Caco-2 (cell line): ENCODE data around the gene CAPZB. TPM values are rescaled to one million over a fixed set of nuclear protein-coding genes. Genes with fewer than 3 reads are reported as not detected.

ENCODE experiments used
- BruUV-seq: library from RNA; stranded (reverse); fragments of 400-500 nt; replicated peaks from 2 replicates; lab custom pipeline; 2021; lab: Mats Ljungman, UMichigan
- CTCF ChIA-PET: fragments of 300-600 bp; sonication (Branson Sonifier 250); formaldehyde crosslinking; loops from one replicate; lab custom pipeline; 2022; ENCODE audit warnings: antibody characterized with exemption; lab: Charles Lee
- POLR2A ChIA-PET: fragments of 300-600 bp; sonication (Branson Sonifier 250); formaldehyde crosslinking; loops from one replicate; lab custom pipeline; 2022; ENCODE audit warnings: antibody characterized with exemption; lab: Charles Lee
- DNase-seq, 2 experiments: peaks; one replicate each; pipeline versions ENCODE4 v3.0.0 to v3.0.0-alpha.2; 2020 to 2022
- H3K27me3 ChIP-seq: replicated peaks from 2 replicates; pipeline ENCODE4 v1.6.0; 2011; ENCODE audit warnings: low read length; ENCODE audit not compliant: control insufficient read depth, insufficient read depth
- H3K36me3 ChIP-seq: 2 replicates; pipeline ENCODE4 v1.5.1; 2011; ENCODE audit warnings: low read length; ENCODE audit not compliant: control insufficient read depth, insufficient read depth
- H3K4me1 ChIP-seq: fragments of 250-450 bp; sonication (Bioruptor Pico); 2 replicates; pipeline ENCODE4 v1.5.1; 2020; ENCODE audit warnings: mild to moderate bottlenecking
- H3K4me3 ChIP-seq: 2 replicates; pipeline ENCODE4 v1.5.1; 2011; ENCODE audit warnings: low read depth, mild to moderate bottlenecking, control low read depth, low read length
- H3K9me3 ChIP-seq: fragments of 250-450 bp; sonication (Bioruptor Pico); 2 replicates; pipeline ENCODE4 v1.5.1; 2020; ENCODE audit warnings: mild to moderate bottlenecking, moderate library complexity
- H3K27ac Mint-ChIP-seq: one replicate; pipeline ENCODE4 v1.8.0; 2022; ENCODE audit warnings: mixed read lengths; ENCODE audit not compliant: unreplicated experiment
- H3K27me3 Mint-ChIP-seq: one replicate; pipeline ENCODE4 v1.8.0; 2022; ENCODE audit warnings: mixed read lengths; ENCODE audit not compliant: insufficient read depth, unreplicated experiment
- H3K36me3 Mint-ChIP-seq: one replicate; pipeline ENCODE4 v1.8.0; 2022; ENCODE audit warnings: mild to moderate bottlenecking, mixed read lengths; ENCODE audit not compliant: insufficient read depth, unreplicated experiment
- H3K4me1 Mint-ChIP-seq: one replicate; pipeline ENCODE4 v1.8.0; 2022; ENCODE audit warnings: low read depth, mixed read lengths; ENCODE audit not compliant: unreplicated experiment
- H3K4me3 Mint-ChIP-seq: one replicate; pipeline ENCODE4 v1.8.0; 2022; ENCODE audit warnings: mild to moderate bottlenecking, moderate library complexity, mixed read lengths; ENCODE audit not compliant: unreplicated experiment
- H3K9me3 Mint-ChIP-seq: one replicate; pipeline ENCODE4 v1.8.0; 2022; ENCODE audit warnings: mixed read lengths; ENCODE audit not compliant: unreplicated experiment
- CTCF ChIP-seq, 2 experiments: fragments of 200-600 bp in 1 of 2; IDR thresholded peaks; 1 replicate in 1 of 2; 2 replicates in 1 of 2; pipeline versions ENCODE4 v1.5.1 to v1.8.0; 2011 to 2022; ENCODE audit warnings: antibody characterized with exemption in 1 of 2, control low read depth in 1 of 2, inconsistent platforms in 1 of 2, low read depth in 1 of 2, low read length in 1 of 2, mild to moderate bottlenecking in 1 of 2, moderate library complexity in 1 of 2; ENCODE audit not compliant: insufficient read depth in 1 of 2, severe bottlenecking in 1 of 2, unreplicated experiment in 1 of 2
- intact Hi-C: fragments of 100-400 bp; cut with micrococcal nuclease; formaldehyde crosslinking; loops from one replicate; pipeline ENCODE4 v1.10.0; 2022; ENCODE audit not compliant: unreplicated experiment
- total RNA-seq: library from RNA; stranded (reverse); gene quantifications from 2 replicates; pipeline ENCODE4 v1.2.3, GENCODE V29; 2022

Gene CAPZB
- total RNA-seq, 1 experiment from 2014 or later: 205 TPM

- Mint-ChIP-seq H3K36me3 (peaks cover 50% of the 10 kb centered on the region), H3K27ac (no peak overlapping the region), H3K4me1 (peaks cover 5% of the 10 kb centered on the region), H3K9me3 (no peaks in the 10 kb centered on the region), H3K27me3 (no peaks in the 10 kb centered on the region), H3K4me3 (no peak overlapping the region)
- peaks cover 1% of the 10 kb centered on the region; the same call in 1 of the 2 replicates for H3K36me3 ChIP-seq
- no peaks in the 10 kb centered on the region for H3K9me3 ChIP-seq
- CTCF ChIA-PET: no interaction called here
- POLR2A ChIA-PET: no interaction called here
- no peak overlapping the region for H3K4me3 ChIP-seq
- BruUV-seq: no TSS peak
- DNase-seq: no peak
- intact Hi-C loops: no loop called here
- no peaks in the 10 kb centered on the region for H3K27me3 ChIP-seq
- no peaks in the 10 kb centered on the region for H3K4me1 ChIP-seq
- no peak for TF ChIP-seq CTCF (IDR thresholded peaks at IDR 0.05; ENCODE audit: insufficient read depth in 1 of 2, low read depth in 1 of 2, low read length in 1 of 2, severe bottlenecking in 1 of 2, unreplicated experiment in 1 of 2)
These were observed 133.5 kb downstream of the CAPZB start for GRCh38 chr1:19351873-19352272.

GRCh38 chr1:19350566-19350965 is 134.8 kb downstream of the CAPZB start:
- CTCF ChIA-PET: no interaction called here
- no peak overlapping the region for H3K4me3 Mint-ChIP-seq
- TF ChIP-seq CTCF (IDR thresholded peaks at IDR 0.05; ENCODE audit: insufficient read depth in 1 of 2, low read depth in 1 of 2, low read length in 1 of 2, severe bottlenecking in 1 of 2, unreplicated experiment in 1 of 2): no peak
- no peak for DNase-seq
- no TSS peak for BruUV-seq
- POLR2A ChIA-PET: no interaction called here
- H3K36me3 Mint-ChIP-seq: peaks cover 49% of the 10 kb centered on the region
- H3K4me1 Mint-ChIP-seq: peaks cover 5% of the 10 kb centered on the region
- Histone ChIP-seq H3K27me3 (no peaks in the 10 kb centered on the region), H3K4me1 (no peaks in the 10 kb centered on the region), H3K9me3 (no peaks in the 10 kb centered on the region), H3K36me3 (no peaks in the 10 kb centered on the region; the same call in 1 of the 2 replicates), H3K4me3 (no peak overlapping the region)
- H3K9me3 Mint-ChIP-seq: no peaks in the 10 kb centered on the region
- intact Hi-C loops: no loop called here
- no peak overlapping the region for H3K27ac Mint-ChIP-seq
- H3K27me3 Mint-ChIP-seq: no peaks in the 10 kb centered on the region

- no peaks in the 10 kb centered on the region for H3K4me1 ChIP-seq
- no peaks in the 10 kb centered on the region for H3K9me3 Mint-ChIP-seq
- no peak overlapping the region for H3K4me3 ChIP-seq
- no TSS peak for BruUV-seq
- ChIA-PET POLR2A (no interaction called here), CTCF (no interaction called here)
- peaks cover 45% of the 10 kb centered on the region for H3K36me3 Mint-ChIP-seq
- no peaks in the 10 kb centered on the region for H3K9me3 ChIP-seq
- DNase-seq: no peak
- intact Hi-C loops: no loop called here
- H3K27me3 Mint-ChIP-seq: no peaks in the 10 kb centered on the region
- TF ChIP-seq CTCF (IDR thresholded peaks at IDR 0.05; ENCODE audit: insufficient read depth in 1 of 2, low read depth in 1 of 2, low read length in 1 of 2, severe bottlenecking in 1 of 2, unreplicated experiment in 1 of 2): no peak
- H3K4me1 Mint-ChIP-seq: peaks cover 5% of the 10 kb centered on the region
- H3K27me3 ChIP-seq: no peaks in the 10 kb centered on the region
- H3K36me3 ChIP-seq: no peaks in the 10 kb centered on the region; the same call in 1 of the 2 replicates
- H3K4me3 Mint-ChIP-seq: no peak overlapping the region
- H3K27ac Mint-ChIP-seq: no peak overlapping the region
These were observed 135.3 kb downstream of the CAPZB start for GRCh38 chr1:19349999-19350398.
